BLaER1 (cell line): ENCODE data around the gene CNNM2.
"Not testable (repeated sequence)": the region's sequence is repeated elsewhere in the genome, so short reads cannot be mapped to it uniquely, and the experiment has no call there.

Experiments used
- H3K27ac ChIP-seq: shearing (Covaris generic); formaldehyde crosslinking; 2 replicates; pipeline ENCODE4 v1.8.1; 2022
- H3K27me3 ChIP-seq: shearing (Covaris generic); formaldehyde crosslinking; 2 replicates; pipeline ENCODE4 v1.8.1; 2022
- H3K36me3 ChIP-seq: shearing (Covaris generic); formaldehyde crosslinking; 2 replicates; pipeline ENCODE4 v1.8.1; 2022
- H3K4me1 ChIP-seq: shearing (Covaris generic); formaldehyde crosslinking; 2 replicates; pipeline ENCODE4 v1.8.1; 2022
- H3K4me2 ChIP-seq: shearing (Covaris generic); formaldehyde crosslinking; 2 replicates; pipeline ENCODE4 v1.8.1; 2022
- H3K4me3 ChIP-seq: shearing (Covaris generic); formaldehyde crosslinking; 2 replicates; pipeline ENCODE4 v1.8.1; 2022
- H3K9ac ChIP-seq: shearing (Covaris generic); formaldehyde crosslinking; 2 replicates; pipeline ENCODE4 v1.8.1; 2022
- H3K9me3 ChIP-seq: shearing (Covaris generic); formaldehyde crosslinking; 2 replicates; pipeline ENCODE4 v1.8.1; 2022
- H4K20me1 ChIP-seq: shearing (Covaris generic); formaldehyde crosslinking; 2 replicates; pipeline ENCODE4 v1.8.1; 2022
- Cebpa-rat ChIP-seq: shearing (Covaris generic); IDR thresholded peaks from 2 replicates; pipeline ENCODE4 v1.8.1; 2022

CNNM2 gene

DNA sequence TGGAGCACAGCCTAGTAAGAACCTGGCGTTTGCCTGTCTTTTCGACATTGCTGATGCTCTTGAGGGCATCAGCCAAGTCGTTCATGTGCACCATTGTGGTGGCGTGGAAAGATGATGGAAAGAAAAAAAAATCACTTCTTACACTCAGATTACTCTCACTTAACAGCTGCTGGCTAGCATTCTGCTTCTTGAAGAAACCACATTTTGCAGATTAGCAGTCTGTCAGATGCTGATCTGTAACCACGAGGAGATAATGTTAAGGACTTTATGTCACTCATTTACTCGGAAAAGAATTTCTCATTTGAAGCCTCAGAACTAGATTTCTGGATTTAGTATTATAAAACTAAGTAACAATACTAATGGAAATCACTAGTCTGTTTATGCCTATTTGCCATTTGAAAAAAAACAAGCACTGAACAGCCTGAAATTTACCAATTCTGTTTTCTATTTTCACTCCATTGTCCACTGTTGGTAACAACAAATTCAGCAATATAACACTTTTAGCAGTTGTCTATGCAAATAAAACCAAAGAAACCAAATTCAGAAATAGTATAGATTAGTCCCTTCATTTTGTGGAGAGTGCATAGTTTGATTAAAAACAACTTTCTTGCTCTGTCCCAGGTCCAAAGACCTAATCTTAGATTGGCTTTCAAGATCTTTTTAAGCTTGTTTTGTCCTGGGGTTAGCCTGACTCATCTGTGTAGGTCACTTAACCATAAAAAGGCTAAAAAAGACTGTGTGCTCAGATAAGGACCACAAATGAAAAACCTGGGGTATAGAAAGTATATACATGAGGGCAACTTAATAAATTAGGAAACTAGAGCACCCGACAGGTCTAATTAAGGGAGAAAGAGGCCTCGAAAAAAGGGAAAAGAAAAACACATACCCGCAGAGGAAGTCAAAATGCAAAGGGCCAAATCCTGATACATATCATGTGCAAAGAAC is 207.5 kb downstream of the CNNM2 start:
- H3K9ac ChIP-seq, result no peak overlapping the region
- H3K4me1 ChIP-seq, result peaks cover 14% of the 10 kb centered on the region
- no peak overlapping the region for H3K4me3 ChIP-seq
- peaks cover 46% of the 10 kb centered on the region for H3K36me3 ChIP-seq
- TF ChIP-seq Cebpa-rat, result no peak
- peaks cover 72% of the 10 kb centered on the region for H4K20me1 ChIP-seq
- no peak overlapping the region for H3K27ac ChIP-seq
- peaks cover under 1% of the 10 kb centered on the region; the same call in 1 of the 2 replicates for H3K9me3 ChIP-seq
- no peaks in the 10 kb centered on the region for H3K27me3 ChIP-seq
- peak overlapping the region; percentile 27; the same call in 1 of the 2 replicates for H3K4me2 ChIP-seq

DNA sequence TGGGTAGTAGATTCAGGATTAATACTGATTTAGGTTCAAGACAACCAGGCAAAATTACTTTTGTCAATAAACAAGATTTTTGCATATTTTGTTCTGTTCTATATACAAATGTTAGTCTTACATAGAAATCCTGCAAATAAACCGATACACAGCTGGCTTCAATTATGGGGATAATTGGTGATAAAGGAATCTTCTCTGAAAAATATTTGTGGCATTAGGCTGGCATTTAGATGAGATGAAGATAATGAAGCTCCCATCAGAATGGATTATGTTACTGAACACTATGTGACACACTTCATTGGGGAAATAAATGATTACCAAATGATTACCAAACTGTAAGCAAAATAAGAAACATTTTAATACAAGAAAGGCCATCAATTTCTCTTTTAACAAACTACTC is 209.1 kb downstream of the CNNM2 start:
- TF ChIP-seq Cebpa-rat, result no peak
- Histone ChIP-seq H3K36me3 (peaks cover 52% of the 10 kb centered on the region), H4K20me1 (peaks cover 60% of the 10 kb centered on the region), H3K4me2 (no peak overlapping the region), H3K9ac (no peak overlapping the region), H3K27me3 (no peaks in the 10 kb centered on the region), H3K9me3 (peaks cover 14% of the 10 kb centered on the region), H3K4me1 (peaks cover 14% of the 10 kb centered on the region), H3K4me3 (no peak overlapping the region), H3K27ac (no peak overlapping the region)

DNA sequence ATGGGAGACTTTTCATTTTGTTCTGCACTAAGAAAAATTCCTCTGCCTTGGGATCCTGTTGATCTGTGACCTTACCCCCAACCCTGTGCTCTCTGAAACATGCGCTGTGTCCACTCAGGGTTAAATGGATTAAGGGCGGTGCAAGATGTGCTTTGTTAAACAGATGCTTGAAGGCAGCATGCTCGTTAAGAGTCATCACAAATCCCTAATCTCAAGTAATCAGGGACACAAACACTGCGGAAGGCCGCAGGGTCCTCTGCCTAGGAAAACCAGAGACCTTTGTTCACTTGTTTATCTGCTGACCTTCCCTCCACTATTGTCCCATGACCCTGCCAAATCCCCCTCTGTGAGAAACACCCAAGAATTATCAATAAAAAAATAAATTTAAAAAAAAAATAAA is 212.1 kb downstream of the CNNM2 start:
- not testable (repeated sequence) for H3K9ac ChIP-seq, H3K4me3 ChIP-seq, H3K27me3 ChIP-seq, H3K4me2 ChIP-seq, H3K27ac ChIP-seq
- Histone ChIP-seq H3K9me3 (peaks cover 36% of the 10 kb centered on the region), H3K4me1 (peaks cover 14% of the 10 kb centered on the region), H4K20me1 (peaks cover 34% of the 10 kb centered on the region), H3K36me3 (peaks cover 65% of the 10 kb centered on the region)

- Histone ChIP-seq H3K9ac (no peak overlapping the region), H3K4me3 (no peak overlapping the region), H4K20me1 (peaks cover 27% of the 10 kb centered on the region), H3K27ac (no peak overlapping the region), H3K4me2 (no peak overlapping the region), H3K27me3 (no peaks in the 10 kb centered on the region), H3K9me3 (peaks cover 43% of the 10 kb centered on the region), H3K4me1 (peaks cover 8% of the 10 kb centered on the region; the same call in 1 of the 2 replicates), H3K36me3 (peaks cover 69% of the 10 kb centered on the region)
- no peak for TF ChIP-seq Cebpa-rat
Measured at GRCh38 chr10:103130910-103131309, 212.8 kb downstream of the CNNM2 start.

DNA sequence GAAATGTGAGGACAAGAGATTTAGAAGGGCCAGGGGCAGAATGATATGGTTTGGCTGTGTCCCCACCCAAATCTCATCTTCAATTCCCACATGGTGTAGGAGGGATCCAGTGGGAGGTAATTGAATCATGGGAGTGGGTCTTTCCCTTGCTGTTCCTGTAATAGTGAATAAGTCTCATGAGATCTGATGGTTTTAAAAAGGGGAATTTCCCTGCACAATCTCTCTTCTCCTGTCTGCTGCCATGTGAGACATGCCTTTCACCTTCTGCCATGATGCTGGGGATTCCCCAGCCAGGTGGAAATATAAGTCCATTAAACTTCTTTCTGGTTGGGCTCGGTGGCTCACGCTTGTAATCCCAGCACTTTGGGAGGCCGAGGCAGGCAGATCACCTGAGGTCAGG is 217.1 kb downstream of the CNNM2 start:
- H3K36me3 ChIP-seq, result peaks cover 90% of the 10 kb centered on the region
- peaks cover 14% of the 10 kb centered on the region for H4K20me1 ChIP-seq
- not testable (repeated sequence) for H3K9ac ChIP-seq, H3K27ac ChIP-seq, H3K4me3 ChIP-seq, H3K27me3 ChIP-seq, H3K4me1 ChIP-seq, H3K4me2 ChIP-seq
- H3K9me3 ChIP-seq, result peaks cover 56% of the 10 kb centered on the region

DNA sequence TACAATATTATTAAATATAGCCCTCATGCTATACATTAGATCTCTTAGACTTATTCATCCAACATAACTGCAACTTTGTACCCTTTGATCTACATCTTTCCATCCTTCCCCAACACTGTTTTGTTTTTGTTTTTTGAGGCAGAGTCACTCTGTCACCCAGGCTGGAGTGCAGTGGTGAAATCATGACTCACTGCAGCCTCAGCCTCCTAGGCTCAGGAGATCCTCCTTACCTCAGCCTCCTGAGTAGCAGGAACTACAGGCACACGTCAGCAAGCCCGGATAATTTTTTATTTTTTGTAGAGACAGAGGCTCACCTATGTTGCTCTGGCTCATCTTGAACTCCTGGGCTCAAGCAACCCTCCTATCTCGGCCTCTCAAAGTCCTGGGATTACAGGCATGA is 221.7 kb downstream of the CNNM2 start:
- Histone ChIP-seq H4K20me1 (peaks cover 43% of the 10 kb centered on the region), H3K9me3 (peaks cover 24% of the 10 kb centered on the region)

More for the DNA sequence above, 221.7 kb downstream of the CNNM2 start:
- no peak overlapping the region for H3K4me2 ChIP-seq
- TF ChIP-seq Cebpa-rat, result no peak
- H3K36me3 ChIP-seq, result peaks cover 92% of the 10 kb centered on the region
- no peaks in the 10 kb centered on the region for H3K27me3 ChIP-seq
- no peaks in the 10 kb centered on the region for H3K4me1 ChIP-seq
- no peak overlapping the region for H3K9ac ChIP-seq
- no peak overlapping the region for H3K4me3 ChIP-seq
- H3K27ac ChIP-seq, result no peak overlapping the region
